ENCODE data around the gene TMEM97.

DNA sequence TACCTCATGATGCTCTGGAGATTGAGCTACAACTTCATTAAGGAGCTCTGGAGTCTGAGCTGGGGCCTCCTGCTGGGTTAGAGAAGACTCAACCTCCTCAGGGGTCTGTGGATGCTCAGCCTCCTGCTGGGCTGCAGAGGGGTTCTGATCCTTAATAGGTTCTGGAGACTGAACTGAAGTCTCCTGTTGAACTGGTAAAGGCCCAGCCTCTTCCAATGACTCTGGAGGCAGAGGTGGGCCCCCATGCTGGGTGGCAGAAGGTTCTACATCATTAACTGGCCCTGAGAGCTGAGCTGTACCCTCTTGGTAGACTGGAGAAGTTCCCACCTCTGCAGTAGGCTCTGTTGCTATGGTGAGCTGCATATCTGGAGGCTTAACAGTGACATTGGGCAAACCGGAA is 48.1 kb upstream of the TMEM97 start:
- TF ChIP-seq POLR2AphosphoS5 (IDR thresholded peaks at IDR 0.05; ENCODE audit: low read depth, low read length) (no peak), POLR2A (IDR thresholded peaks at IDR 0.05; ENCODE audit: low read depth, low read length) (no peak)

All from GM12891 (cell line).